ENCODE results near the gene PLK5. TPM values are rescaled to one million over a fixed set of nuclear protein-coding genes. Genes with fewer than 3 reads are reported as not detected.

The PLK5 gene
- total RNA-seq, 1 experiment from 2014 or later = 0.57 TPM

- Histone ChIP-seq H2AK5ac (ENCODE audit: insufficient read length, low read length) (no peak overlapping the region), H3K9ac (ENCODE audit: extremely low read depth, insufficient read length, low read length) (no peak overlapping the region), H3K4me2 (ENCODE audit: insufficient read depth, insufficient read length, low read length) (no peak overlapping the region), H3K18ac (ENCODE audit: insufficient read length, low read depth, low read length) (no peak overlapping the region), H3K14ac (ENCODE audit: insufficient read depth, low read length) (no peak overlapping the region; the same call in 1 of the 2 replicates), H3K56ac (ENCODE audit: insufficient read length, low read depth, low read length) (no peak overlapping the region), H3K9me3 (ENCODE audit: control insufficient read depth, low read depth, low read length) (no peaks in the 10 kb centered on the region), H4K20me1 (ENCODE audit: control insufficient read depth, insufficient read depth, insufficient read length) (no peaks in the 10 kb centered on the region), H2BK15ac (ENCODE audit: low read depth, low read length) (no peak overlapping the region), H4K5ac (ENCODE audit: insufficient read length, low read depth, low read length) (no peak overlapping the region), H3K79me1 (ENCODE audit: insufficient read depth, low read depth, low read length, poor library complexity, severe bottlenecking) (no peaks in the 10 kb centered on the region), H4K91ac (ENCODE audit: insufficient read length, low read depth, low read length) (no peak overlapping the region), H3K27me3 (ENCODE audit: insufficient read depth, low read length) (no peaks in the 10 kb centered on the region), H2BK20ac (ENCODE audit: low read depth, low read length, poor library complexity, severe bottlenecking) (no peak overlapping the region), H3K27ac (ENCODE audit: insufficient read length, low read depth, low read length) (no peak overlapping the region), H3K4ac (ENCODE audit: low read depth, low read length) (no peak overlapping the region), H2BK12ac (ENCODE audit: insufficient read length, low read depth, low read length) (no peak overlapping the region), H4K8ac (replicated peaks; ENCODE audit: insufficient read length, low read depth, low read length) (no peak overlapping the region), H2BK5ac (ENCODE audit: insufficient read length, low read length) (no peak overlapping the region), H3K23me2 (ENCODE audit: insufficient read length, low read depth, low read length, poor library complexity, severe bottlenecking) (no peaks in the 10 kb centered on the region), H2BK120ac (ENCODE audit: low read depth, low read length, poor library complexity, severe bottlenecking) (no peak overlapping the region), H3K23ac (ENCODE audit: insufficient read length, low read depth, low read length) (no peak overlapping the region), H2AFZ (ENCODE audit: low read length) (no peak overlapping the region), H3T11ph (ENCODE audit: low read length) (no peak overlapping the region), H3K4me1 (ENCODE audit: insufficient read depth, low read length) (no peaks in the 10 kb centered on the region), H3K79me2 (ENCODE audit: insufficient read depth, low read length) (no peaks in the 10 kb centered on the region)
- Mint-ChIP-seq H3K36me3 (ENCODE audit: insufficient read depth in 1 of 3, low read depth in 3 of 3) (peaks cover 7 to 37% (median 24%) of the 10 kb centered on the region in 3 experiments; a peak in 6 of 7 replicates), H3K4me3 (no peak overlapping the region), H3K9me3 (no peaks in the 10 kb centered on the region), H3K27me3 (ENCODE audit: low read depth) (peaks cover 16% of the 10 kb centered on the region), H3K4me1 (0 out of 4 replicates have a peak, but pooled peaks cover 0 to 3% of the 10 kb centered on the region in 2 experiments), H3K27ac (peak overlapping the region; percentile 8 to 76 (median 65); a peak in 3 of 7 replicates)
- TF ChIP-seq CTCF (conservative IDR thresholded peaks at IDR 0.05) = no peak
- no peak for DNase-seq
- WGBS (ENCODE audit: extremely low coverage, insufficient read length, low lambda C conversion rate) = no CpG with 5 or more reads among the region's 22 CpGs
These were observed 51.7 kb downstream of the PLK5 start for GRCh38 chr19:1575323-1576241.
